HCT116 (cell line): ENCODE results near the gene ZNF562. TPM values are rescaled to one million over a fixed set of nuclear protein-coding genes. Genes with fewer than 3 reads are reported as not detected.
A peak's percentile ranks its signal among the peaks of the same experiment; 100 is the strongest.

ENCODE experiments used
- ATAC-seq: fragments of 200-7000 bp; cut with Tn5 transposase; 2 replicates; pipeline ENCODE4 v1.9.1; 2020; ENCODE audit warnings: mild to moderate bottlenecking, moderate library complexity
- BruUV-seq: library from RNA; stranded (reverse); fragments of 400-500 nt; replicated peaks from 2 replicates; lab custom pipeline; 2021; lab: Mats Ljungman, UMichigan
- CTCF ChIA-PET: fragments of 300-600 bp; sonication (Branson Sonifier 250); formaldehyde crosslinking; loops from one replicate; lab custom pipeline; 2021; ENCODE audit warnings: antibody characterized with exemption; lab: Charles Lee
- POLR2A ChIA-PET: fragments of 300-600, 350-600 bp; sonication (Branson Sonifier 250); formaldehyde crosslinking; loops from one replicate; lab custom pipeline; 2021; ENCODE audit warnings: antibody characterized with exemption; lab: Charles Lee
- RAD21 ChIA-PET, 2 experiments: fragments of 300-600 bp; sonication (Branson Sonifier 250); formaldehyde crosslinking; loops; one replicate each; lab custom pipeline; 2023; ENCODE audit warnings: low total read pairs in 2 of 2; ENCODE audit not compliant: uncharacterized antibody in 2 of 2, unreplicated experiment in 2 of 2, low non-redundant PET in 1 of 2; lab: Charles Lee
- DNase-seq: peaks from one replicate; pipeline ENCODE4 v3.0.0-alpha.2; 2010; ENCODE audit warnings: low read depth, low spot score
- H2AFZ ChIP-seq: fragments of 200-600 bp; shearing (Covaris generic), sonication (generic); 2 replicates; pipeline ENCODE4 v1.6.1; 2017; ENCODE audit warnings: low read depth, mixed run types, mixed read lengths, antibody characterized with exemption, low read length; ENCODE audit not compliant: poor library complexity, severe bottlenecking
- H3K27ac ChIP-seq: 2 replicates; pipeline ENCODE4 v1.5.1; 2012; ENCODE audit warnings: low read depth, low read length
- H3K27me3 ChIP-seq: fragments of 200-600 bp; sonication (generic); 2 replicates; pipeline ENCODE4 v1.6.1; 2016; ENCODE audit warnings: mixed run types, low read length, mixed read lengths; ENCODE audit not compliant: insufficient read depth
- H3K36me3 ChIP-seq, 2 experiments: fragments of 200-500 bp in 1 of 2; fragments of 200-600 bp in 1 of 2; sonication (Bioruptor generic) in 1 of 2; sonication (generic) in 1 of 2; 2 replicates each; pipeline versions ENCODE4 v1.5.1 to v1.6.1; 2014 to 2016; ENCODE audit warnings: low read length in 2 of 2, inconsistent platforms in 1 of 2, mixed read lengths in 1 of 2, mixed run types in 1 of 2; ENCODE audit not compliant: insufficient read depth in 2 of 2, control insufficient read depth in 1 of 2
- H3K4me1 ChIP-seq, 2 experiments: fragments of 200-600 bp in 1 of 2; sonication (generic) in 1 of 2; 2 replicates each; pipeline versions ENCODE4 v1.5.1 to v1.6.1; 2012 to 2017; ENCODE audit warnings: low read length in 2 of 2, inconsistent platforms in 1 of 2, mild to moderate bottlenecking in 1 of 2, mixed read lengths in 1 of 2, mixed run types in 1 of 2, moderate library complexity in 1 of 2; ENCODE audit not compliant: insufficient read depth in 2 of 2, control insufficient read depth in 1 of 2
- H3K4me2 ChIP-seq: fragments of 200-600 bp; sonication (generic); 2 replicates; pipeline ENCODE4 v1.6.1; 2017; ENCODE audit warnings: mixed run types, low read length, mixed read lengths
- H3K4me3 ChIP-seq, 2 experiments: fragments of 200-600 bp in 1 of 2; sonication (generic) in 1 of 2; replicated peaks in 1 of 2; 2 replicates each; pipeline ENCODE4 v1.5.1; 2011 to 2016; ENCODE audit warnings: low read length in 2 of 2, control low read depth in 1 of 2, low read depth in 1 of 2, mild to moderate bottlenecking in 1 of 2, mixed read lengths in 1 of 2, mixed run types in 1 of 2
- H3K79me2 ChIP-seq: fragments of 200-600 bp; sonication (generic); 2 replicates; pipeline ENCODE4 v1.6.1; 2017; ENCODE audit warnings: mild to moderate bottlenecking, mixed run types, low read length, moderate library complexity, mixed read lengths; ENCODE audit not compliant: insufficient read depth
- H3K9ac ChIP-seq: fragments of 200-600 bp; sonication (generic); 2 replicates; pipeline ENCODE4 v1.6.1; 2016; ENCODE audit warnings: low read length, mixed read lengths
- H3K9me2 ChIP-seq: fragments of 200-600 bp; sonication (generic), shearing (Covaris generic); 2 replicates; pipeline ENCODE4 v1.6.1; 2017; ENCODE audit warnings: mixed run types, mild to moderate bottlenecking, moderate library complexity; ENCODE audit not compliant: insufficient read depth
- H3K9me3 ChIP-seq, 2 experiments: fragments of 200-500 bp in 1 of 2; fragments of 200-600 bp in 1 of 2; sonication (Bioruptor generic) in 1 of 2; sonication (generic) in 1 of 2; 2 replicates each; pipeline ENCODE4 v1.6.1; 2014 to 2017; ENCODE audit warnings: low read length in 2 of 2, mixed read lengths in 2 of 2, inconsistent platforms in 1 of 2, low read depth in 1 of 2, mild to moderate bottlenecking in 1 of 2, mixed run types in 1 of 2, moderate library complexity in 1 of 2; ENCODE audit not compliant: control insufficient read depth in 1 of 2, insufficient read depth in 1 of 2
- H4K20me1 ChIP-seq: fragments of 200-600 bp; sonication (generic), shearing (Covaris generic); 2 replicates; pipeline ENCODE4 v1.6.1; 2017; ENCODE audit warnings: mixed run types, mild to moderate bottlenecking, moderate library complexity; ENCODE audit not compliant: insufficient read depth
- ATF3 ChIP-seq: IDR thresholded peaks from 2 replicates; pipeline ENCODE4 v1.6.1; 2012
- CBX3 ChIP-seq: IDR thresholded peaks from 2 replicates; pipeline ENCODE4 v1.6.1; 2012; ENCODE audit warnings: low read depth
- CEBPB ChIP-seq: IDR thresholded peaks from 2 replicates; pipeline ENCODE4 v1.6.1; 2012; ENCODE audit warnings: low read depth
- EGR1 ChIP-seq: IDR thresholded peaks from 2 replicates; pipeline ENCODE4 v1.6.1; 2012; ENCODE audit warnings: low read depth
- EZH2 ChIP-seq: fragments of 200-600 bp; sonication (generic); IDR thresholded peaks from 2 replicates; pipeline ENCODE4 v1.6.1; 2017; ENCODE audit warnings: antibody characterized with exemption, mixed run types
- EZH2phosphoT487 ChIP-seq: fragments of 200-600 bp; IDR thresholded peaks from 2 replicates; pipeline ENCODE4 v1.6.1; 2018; ENCODE audit warnings: antibody characterized with exemption, borderline replicate concordance
- FOSL1 ChIP-seq: IDR thresholded peaks from 2 replicates; pipeline ENCODE4 v1.6.1; 2012; ENCODE audit warnings: low read depth
- JUND ChIP-seq: IDR thresholded peaks from 2 replicates; pipeline ENCODE4 v1.6.1; 2012
- MAX ChIP-seq: IDR thresholded peaks from 2 replicates; pipeline ENCODE4 v1.6.1; 2012
- POLR2A ChIP-seq: IDR thresholded peaks from 2 replicates; pipeline ENCODE4 v1.7.0; 2011; ENCODE audit warnings: borderline replicate concordance; ENCODE audit not compliant: insufficient read depth, insufficient read length; ENCODE audit errors: extremely low read depth
- POLR2AphosphoS5 ChIP-seq: IDR thresholded peaks from 2 replicates; pipeline ENCODE4 v1.6.1; 2011; ENCODE audit warnings: mild to moderate bottlenecking, low read depth, low read length, moderate library complexity
- SIN3A ChIP-seq: IDR thresholded peaks from 2 replicates; pipeline ENCODE4 v1.6.1; 2012; ENCODE audit warnings: low read depth
- SP1 ChIP-seq: IDR thresholded peaks from 2 replicates; pipeline ENCODE4 v1.6.1; 2012; ENCODE audit warnings: low read depth
- SRF ChIP-seq: IDR thresholded peaks from 2 replicates; pipeline ENCODE4 v1.6.1; 2012; ENCODE audit warnings: low read depth
- TCF7L2 ChIP-seq: IDR thresholded peaks from 2 replicates; pipeline ENCODE4 v1.7.0; 2011; ENCODE audit warnings: borderline replicate concordance, inconsistent platforms; ENCODE audit not compliant: insufficient read depth, insufficient read length; ENCODE audit errors: extremely low read depth
- YY1 ChIP-seq: IDR thresholded peaks from 2 replicates; pipeline ENCODE4 v1.6.1; 2011; ENCODE audit warnings: low read length, low read depth, moderate library complexity, mild to moderate bottlenecking; ENCODE audit not compliant: insufficient replicate concordance; ENCODE audit errors: extremely low read depth
- ZNF274 ChIP-seq: fragments of 200-500 bp; sonication (Bioruptor generic); IDR thresholded peaks from 2 replicates; pipeline ENCODE4 v1.6.1; 2014; ENCODE audit warnings: mild to moderate bottlenecking, low read depth, low read length, inconsistent platforms
- intact Hi-C: fragments of 100-400 bp; cut with micrococcal nuclease; formaldehyde crosslinking; loops from 2 replicates; pipeline ENCODE4 v1.10.0; 2022
- total RNA-seq: library from RNA; stranded (reverse); gene quantifications from one replicate; pipeline ENCODE4 v1.2.1, GENCODE V29; 2021; ENCODE audit not compliant: unreplicated experiment

Gene ZNF562
- total RNA-seq, 1 experiment from 2014 or later = 37.8 TPM

- TF ChIP-seq ZNF274 (peak; percentile 39; the same call in 1 of the 2 replicates), EGR1 (no peak), TCF7L2 (no peak)
- TF ChIP-seq, all 23 proteins: peak for 1
- Histone ChIP-seq H2AFZ (no peak overlapping the region), H3K27ac (no peak overlapping the region), H3K9me2 (no peaks in the 10 kb centered on the region), H3K4me3 (no peak overlapping the region), H3K4me2 (no peak overlapping the region), H3K4me1 (no peaks in the 10 kb centered on the region), H3K9ac (no peak overlapping the region), H3K9me3 (peaks cover 10 to 26% of the 10 kb centered on the region in 2 experiments; a peak in 3 of 4 replicates), H3K36me3 (peaks cover 40 to 59% of the 10 kb centered on the region in 2 experiments), H4K20me1 (no peaks in the 10 kb centered on the region), H3K79me2 (no peaks in the 10 kb centered on the region), H3K27me3 (no peaks in the 10 kb centered on the region)
- intact Hi-C loops = no loop called here
- DNase-seq = no peak
- ATAC-seq = no peak
- POLR2A ChIA-PET = no interaction called here
- RAD21 ChIA-PET = no interaction called here
- CTCF ChIA-PET = no interaction called here
- BruUV-seq = TSS peak; percentile 26
These were observed 64.3 kb downstream of the ZNF562 start for GRCh38 chr19:9610484-9611113.

- H2AFZ ChIP-seq = no peak overlapping the region
- no peak for ATAC-seq
- POLR2A ChIA-PET = no interaction called here
- TF ChIP-seq SIN3A (no peak), CEBPB (no peak), POLR2AphosphoS5 (no peak), EZH2phosphoT487 (no peak), ATF3 (no peak), EGR1 (no peak), JUND (no peak), EZH2 (no peak), FOSL1 (no peak), MAX (no peak), ZNF274 (no peak), POLR2A (no peak), SRF (no peak), TCF7L2 (no peak), SP1 (no peak), CBX3 (no peak), YY1 (no peak)
- TF ChIP-seq, all 23 proteins: peak for 0
- Histone ChIP-seq H3K4me1 (no peaks in the 10 kb centered on the region), H4K20me1 (no peaks in the 10 kb centered on the region), H3K4me2 (no peak overlapping the region), H3K9ac (no peak overlapping the region), H3K4me3 (no peak overlapping the region), H3K9me2 (no peaks in the 10 kb centered on the region), H3K9me3 (peaks cover 10 to 26% of the 10 kb centered on the region in 2 experiments; a peak in 3 of 4 replicates), H3K27ac (no peak overlapping the region), H3K27me3 (no peaks in the 10 kb centered on the region), H3K36me3 (peaks cover 27 to 44% of the 10 kb centered on the region in 2 experiments), H3K79me2 (no peaks in the 10 kb centered on the region)
- ChIA-PET CTCF (no interaction called here), RAD21 (no interaction called here)
- no TSS peak for BruUV-seq
- DNase-seq = no peak
- intact Hi-C loops = loop anchor here (10.0 kb wide), 1 partner anchor 606 kb away; no protein-coding TSS in a partner anchor
These were observed 66.0 kb downstream of the ZNF562 start for GRCh38 chr19:9608912-9609311.
